AG09319 (cell line): ENCODE data around the gene TMEM161A.

Experiments used
- DNase-seq: peaks from one replicate; pipeline ENCODE4 v3.0.0-alpha.2; 2010; ENCODE audit warnings: low read depth; ENCODE audit errors: extremely low read depth
- TF ChIP-seq, protein P1 (sequence below): IDR thresholded peaks from 2 replicates; pipeline ENCODE4 v1.5.1; 2011; ENCODE audit warnings: low read depth, mild to moderate bottlenecking, inconsistent platforms, low read length, moderate library complexity

TMEM161A gene

DNA sequence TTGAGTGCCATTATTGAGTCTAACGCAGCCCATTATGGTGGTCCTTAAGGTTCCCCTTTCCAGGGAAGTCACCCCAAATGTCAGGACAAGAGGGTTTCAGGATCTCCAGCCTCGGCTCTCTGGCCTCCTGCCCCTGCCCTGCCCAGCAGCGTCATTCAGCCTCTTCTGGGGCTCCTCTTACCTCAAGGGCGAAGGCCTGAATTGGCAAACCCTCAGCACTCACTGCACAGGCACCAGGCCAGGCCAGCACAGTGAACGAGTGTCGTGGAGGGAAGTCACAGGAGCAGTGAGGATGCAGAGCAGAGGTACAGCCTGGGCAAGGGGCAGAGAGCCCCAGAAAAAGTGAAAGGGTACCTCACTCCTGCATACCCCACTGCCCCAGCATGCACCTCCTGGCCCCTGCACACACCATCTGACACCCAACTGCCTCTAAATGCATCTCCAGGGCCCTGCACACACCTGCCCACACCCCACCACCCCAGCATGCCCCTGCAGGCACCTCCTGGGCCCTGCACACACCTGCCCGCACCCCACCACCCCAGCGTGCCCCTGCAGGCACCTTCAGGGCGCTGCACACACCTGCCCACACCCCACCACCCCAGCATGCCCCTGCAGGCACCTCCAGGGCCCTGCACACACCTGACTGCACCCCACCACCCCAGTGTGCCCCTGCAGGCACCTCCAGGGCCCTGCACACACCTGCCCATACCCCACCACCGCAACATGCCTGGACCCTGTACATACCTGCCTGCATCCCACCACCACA is 54.7 kb downstream of the TMEM161A start:
- DNase-seq: no peak
- TF ChIP-seq, protein P1, sequence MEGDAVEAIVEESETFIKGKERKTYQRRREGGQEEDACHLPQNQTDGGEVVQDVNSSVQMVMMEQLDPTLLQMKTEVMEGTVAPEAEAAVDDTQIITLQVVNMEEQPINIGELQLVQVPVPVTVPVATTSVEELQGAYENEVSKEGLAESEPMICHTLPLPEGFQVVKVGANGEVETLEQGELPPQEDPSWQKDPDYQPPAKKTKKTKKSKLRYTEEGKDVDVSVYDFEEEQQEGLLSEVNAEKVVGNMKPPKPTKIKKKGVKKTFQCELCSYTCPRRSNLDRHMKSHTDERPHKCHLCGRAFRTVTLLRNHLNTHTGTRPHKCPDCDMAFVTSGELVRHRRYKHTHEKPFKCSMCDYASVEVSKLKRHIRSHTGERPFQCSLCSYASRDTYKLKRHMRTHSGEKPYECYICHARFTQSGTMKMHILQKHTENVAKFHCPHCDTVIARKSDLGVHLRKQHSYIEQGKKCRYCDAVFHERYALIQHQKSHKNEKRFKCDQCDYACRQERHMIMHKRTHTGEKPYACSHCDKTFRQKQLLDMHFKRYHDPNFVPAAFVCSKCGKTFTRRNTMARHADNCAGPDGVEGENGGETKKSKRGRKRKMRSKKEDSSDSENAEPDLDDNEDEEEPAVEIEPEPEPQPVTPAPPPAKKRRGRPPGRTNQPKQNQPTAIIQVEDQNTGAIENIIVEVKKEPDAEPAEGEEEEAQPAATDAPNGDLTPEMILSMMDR: no peak

DNA sequence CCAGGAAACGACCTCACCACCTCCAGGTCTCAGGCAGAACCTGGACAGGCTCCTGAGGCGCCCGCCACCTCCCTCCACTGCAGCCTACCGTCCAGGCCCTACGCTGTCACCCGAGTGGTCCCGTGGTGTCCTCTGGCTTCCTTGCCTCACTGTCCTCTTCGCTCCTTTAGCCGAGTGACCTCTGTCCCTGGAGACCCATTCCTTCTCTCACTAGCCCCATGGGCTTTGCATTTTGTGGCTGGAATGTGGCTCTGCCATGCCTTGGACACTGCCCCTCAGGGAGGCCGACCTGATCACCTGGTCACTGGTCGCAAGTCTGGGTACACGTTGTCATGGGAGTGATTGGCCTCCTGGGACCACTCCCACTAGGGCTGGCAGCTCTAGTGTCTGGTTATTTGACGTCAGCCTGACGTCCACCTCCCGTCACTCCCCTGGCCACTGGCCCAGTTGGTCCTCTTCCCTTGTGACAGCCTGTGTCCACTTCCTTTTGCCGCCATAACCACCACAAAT is 56.6 kb downstream of the TMEM161A start:
- TF ChIP-seq, protein P1: no peak
- DNase-seq: no peak

DNA sequence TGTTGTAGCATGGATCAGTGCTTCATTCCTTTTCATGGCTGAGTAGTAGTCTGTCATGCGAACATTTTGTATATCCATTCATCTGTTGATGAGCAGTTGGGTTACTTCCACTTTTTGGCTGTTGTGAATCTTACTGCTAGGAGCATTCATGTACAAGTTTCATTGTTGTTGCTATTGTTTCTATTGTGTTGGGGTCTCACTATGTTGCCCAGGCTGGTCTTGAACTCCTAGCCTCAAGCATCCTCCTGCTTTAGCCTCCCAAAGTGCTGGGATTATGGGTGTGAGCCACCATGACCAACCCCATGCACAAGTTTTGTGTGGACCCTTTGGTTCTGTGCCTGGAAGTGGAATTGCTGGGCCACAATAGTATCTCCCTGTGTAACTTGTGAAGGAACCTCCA is 58.7 kb downstream of the TMEM161A start:
- no peak for DNase-seq

DNA sequence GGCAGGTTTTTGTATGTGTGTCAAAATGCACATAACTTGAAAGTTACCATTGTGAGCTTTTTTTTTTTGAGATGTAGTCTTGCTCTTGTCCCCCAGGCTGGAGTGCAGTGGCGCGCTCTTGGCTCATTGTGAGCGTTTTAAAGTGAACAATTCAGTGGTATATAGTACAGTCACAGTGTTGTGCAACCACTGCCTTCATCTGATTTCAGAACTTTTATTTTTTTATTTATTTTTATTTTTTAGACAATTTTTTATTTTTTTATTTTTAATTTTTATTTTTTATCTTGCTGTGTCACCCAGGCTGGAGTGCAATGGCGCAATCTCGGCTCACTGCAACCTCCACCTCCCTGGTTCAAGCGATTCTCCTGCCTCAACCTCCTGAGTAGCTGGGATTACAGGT is 59.5 kb downstream of the TMEM161A start:
- DNase-seq: no peak

More for the DNA sequence above, 58.7 kb downstream of the TMEM161A start:
- TF ChIP-seq, protein P1: no peak

DNA sequence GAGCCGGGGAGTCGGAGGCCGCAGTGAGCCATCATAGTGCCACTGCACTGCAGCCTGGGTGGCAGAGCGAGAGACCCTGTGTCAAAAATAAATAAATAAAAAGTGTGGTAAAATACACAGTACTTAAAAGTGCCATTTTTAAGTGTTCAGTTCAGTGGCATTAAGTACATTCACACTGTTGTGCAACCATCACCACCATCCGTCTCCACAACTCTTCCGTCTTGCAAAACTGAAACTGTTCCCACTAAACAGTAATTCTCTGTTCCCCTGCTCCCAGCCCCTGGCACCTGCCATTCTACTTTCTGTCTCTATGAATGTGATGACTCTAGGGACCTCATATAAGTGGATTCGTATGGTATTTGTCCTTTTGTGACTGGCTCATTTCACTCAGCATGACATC is 61.2 kb downstream of the TMEM161A start:
- no peak for DNase-seq
- TF ChIP-seq, protein P1: no peak

More for the DNA sequence above, 59.5 kb downstream of the TMEM161A start:
- TF ChIP-seq, protein P1: no peak

DNA sequence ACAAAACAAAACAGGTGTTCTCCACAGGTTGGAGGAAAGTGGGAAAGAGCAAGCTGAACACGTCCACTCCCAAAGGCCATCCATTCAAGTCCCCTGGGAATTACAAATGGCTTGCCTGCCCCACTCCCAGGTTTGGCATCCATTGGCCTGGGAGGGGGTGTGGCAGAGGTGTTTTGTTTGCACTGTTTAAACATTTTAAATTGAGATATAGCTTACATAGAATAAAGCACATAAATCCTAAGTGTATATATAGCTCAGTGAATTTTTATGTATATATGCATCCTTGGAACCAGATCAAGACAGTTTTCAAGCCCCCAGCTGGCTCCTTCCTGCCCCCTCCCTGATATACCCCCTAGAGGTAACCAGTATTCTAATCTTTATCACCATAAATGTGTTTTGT is 61.8 kb downstream of the TMEM161A start:
- TF ChIP-seq, protein P1: no peak
- no peak for DNase-seq

DNA sequence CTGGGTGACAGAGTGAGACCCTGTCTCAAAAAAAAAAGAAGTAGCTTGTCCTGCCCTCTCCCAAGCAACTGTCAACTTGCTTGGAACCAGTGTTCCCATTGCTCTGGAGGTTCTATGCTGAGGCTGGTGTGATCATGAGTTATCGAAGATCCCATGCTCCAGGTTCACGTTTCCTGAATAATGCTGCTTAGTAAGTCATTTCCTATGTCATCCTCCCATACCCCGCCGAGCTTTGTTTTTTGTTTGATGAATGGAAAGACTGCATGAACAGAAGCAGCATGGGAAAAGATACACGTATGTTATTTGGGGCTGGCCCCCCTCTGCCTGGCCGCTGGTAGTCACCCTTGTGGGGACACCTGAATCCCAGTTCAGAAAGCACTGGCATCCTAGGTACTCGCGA is 63.2 kb downstream of the TMEM161A start:
- TF ChIP-seq, protein P1: no peak
- DNase-seq: no peak
